ENCODE results near the gene NCAM1.

GRCh38 chr11:113048820-113049768 is 87.9 kb downstream of the NCAM1 start:
- TF ChIP-seq POLR2A (IDR thresholded peaks at IDR 0.05) = no peak
- no peak for TF ChIP-seq CTCF (IDR thresholded peaks at IDR 0.05)

Measured in vagina (tissue), 2 donors.